HCT116 (cell line): Measurements from ENCODE around the gene ALDH1A1. TPM values are rescaled to one million over a fixed set of nuclear protein-coding genes. Genes with fewer than 3 reads are reported as not detected.

Source experiments
- ATAC-seq: fragments of 200-7000 bp; cut with Tn5 transposase; 2 replicates; pipeline ENCODE4 v1.9.1; 2020; ENCODE audit warnings: mild to moderate bottlenecking, moderate library complexity
- BruUV-seq: library from RNA; stranded (reverse); fragments of 400-500 nt; replicated peaks from 2 replicates; lab custom pipeline; 2021; lab: Mats Ljungman, UMichigan
- CTCF ChIA-PET: fragments of 300-600 bp; sonication (Branson Sonifier 250); formaldehyde crosslinking; loops from one replicate; lab custom pipeline; 2021; ENCODE audit warnings: antibody characterized with exemption; lab: Charles Lee
- POLR2A ChIA-PET: fragments of 300-600, 350-600 bp; sonication (Branson Sonifier 250); formaldehyde crosslinking; loops from one replicate; lab custom pipeline; 2021; ENCODE audit warnings: antibody characterized with exemption; lab: Charles Lee
- RAD21 ChIA-PET, 2 experiments: fragments of 300-600 bp; sonication (Branson Sonifier 250); formaldehyde crosslinking; loops; one replicate each; lab custom pipeline; 2023; ENCODE audit warnings: low total read pairs in 2 of 2; ENCODE audit not compliant: uncharacterized antibody in 2 of 2, unreplicated experiment in 2 of 2, low non-redundant PET in 1 of 2; lab: Charles Lee
- DNase-seq: peaks from one replicate; pipeline ENCODE4 v3.0.0-alpha.2; 2010; ENCODE audit warnings: low read depth, low spot score
- H2AFZ ChIP-seq: fragments of 200-600 bp; shearing (Covaris generic), sonication (generic); 2 replicates; pipeline ENCODE4 v1.6.1; 2017; ENCODE audit warnings: low read depth, mixed run types, mixed read lengths, antibody characterized with exemption, low read length; ENCODE audit not compliant: poor library complexity, severe bottlenecking
- H3K27ac ChIP-seq: 2 replicates; pipeline ENCODE4 v1.5.1; 2012; ENCODE audit warnings: low read depth, low read length
- H3K27me3 ChIP-seq: fragments of 200-600 bp; sonication (generic); 2 replicates; pipeline ENCODE4 v1.6.1; 2016; ENCODE audit warnings: mixed run types, low read length, mixed read lengths; ENCODE audit not compliant: insufficient read depth
- H3K36me3 ChIP-seq, 2 experiments: fragments of 200-500 bp in 1 of 2; fragments of 200-600 bp in 1 of 2; sonication (Bioruptor generic) in 1 of 2; sonication (generic) in 1 of 2; 2 replicates each; pipeline versions ENCODE4 v1.5.1 to v1.6.1; 2014 to 2016; ENCODE audit warnings: low read length in 2 of 2, inconsistent platforms in 1 of 2, mixed read lengths in 1 of 2, mixed run types in 1 of 2; ENCODE audit not compliant: insufficient read depth in 2 of 2, control insufficient read depth in 1 of 2
- H3K4me1 ChIP-seq, 2 experiments: fragments of 200-600 bp in 1 of 2; sonication (generic) in 1 of 2; 2 replicates each; pipeline versions ENCODE4 v1.5.1 to v1.6.1; 2012 to 2017; ENCODE audit warnings: low read length in 2 of 2, inconsistent platforms in 1 of 2, mild to moderate bottlenecking in 1 of 2, mixed read lengths in 1 of 2, mixed run types in 1 of 2, moderate library complexity in 1 of 2; ENCODE audit not compliant: insufficient read depth in 2 of 2, control insufficient read depth in 1 of 2
- H3K4me2 ChIP-seq: fragments of 200-600 bp; sonication (generic); 2 replicates; pipeline ENCODE4 v1.6.1; 2017; ENCODE audit warnings: mixed run types, low read length, mixed read lengths
- H3K4me3 ChIP-seq, 2 experiments: fragments of 200-600 bp in 1 of 2; sonication (generic) in 1 of 2; replicated peaks in 1 of 2; 2 replicates each; pipeline ENCODE4 v1.5.1; 2011 to 2016; ENCODE audit warnings: low read length in 2 of 2, control low read depth in 1 of 2, low read depth in 1 of 2, mild to moderate bottlenecking in 1 of 2, mixed read lengths in 1 of 2, mixed run types in 1 of 2
- H3K79me2 ChIP-seq: fragments of 200-600 bp; sonication (generic); 2 replicates; pipeline ENCODE4 v1.6.1; 2017; ENCODE audit warnings: mild to moderate bottlenecking, mixed run types, low read length, moderate library complexity, mixed read lengths; ENCODE audit not compliant: insufficient read depth
- H3K9ac ChIP-seq: fragments of 200-600 bp; sonication (generic); 2 replicates; pipeline ENCODE4 v1.6.1; 2016; ENCODE audit warnings: low read length, mixed read lengths
- H3K9me2 ChIP-seq: fragments of 200-600 bp; sonication (generic), shearing (Covaris generic); 2 replicates; pipeline ENCODE4 v1.6.1; 2017; ENCODE audit warnings: mixed run types, mild to moderate bottlenecking, moderate library complexity; ENCODE audit not compliant: insufficient read depth
- H3K9me3 ChIP-seq, 2 experiments: fragments of 200-500 bp in 1 of 2; fragments of 200-600 bp in 1 of 2; sonication (Bioruptor generic) in 1 of 2; sonication (generic) in 1 of 2; 2 replicates each; pipeline ENCODE4 v1.6.1; 2014 to 2017; ENCODE audit warnings: low read length in 2 of 2, mixed read lengths in 2 of 2, inconsistent platforms in 1 of 2, low read depth in 1 of 2, mild to moderate bottlenecking in 1 of 2, mixed run types in 1 of 2, moderate library complexity in 1 of 2; ENCODE audit not compliant: control insufficient read depth in 1 of 2, insufficient read depth in 1 of 2
- H4K20me1 ChIP-seq: fragments of 200-600 bp; sonication (generic), shearing (Covaris generic); 2 replicates; pipeline ENCODE4 v1.6.1; 2017; ENCODE audit warnings: mixed run types, mild to moderate bottlenecking, moderate library complexity; ENCODE audit not compliant: insufficient read depth
- ATF3 ChIP-seq: IDR thresholded peaks from 2 replicates; pipeline ENCODE4 v1.6.1; 2012
- CBX3 ChIP-seq: IDR thresholded peaks from 2 replicates; pipeline ENCODE4 v1.6.1; 2012; ENCODE audit warnings: low read depth
- CEBPB ChIP-seq: IDR thresholded peaks from 2 replicates; pipeline ENCODE4 v1.6.1; 2012; ENCODE audit warnings: low read depth
- EGR1 ChIP-seq: IDR thresholded peaks from 2 replicates; pipeline ENCODE4 v1.6.1; 2012; ENCODE audit warnings: low read depth
- EZH2 ChIP-seq: fragments of 200-600 bp; sonication (generic); IDR thresholded peaks from 2 replicates; pipeline ENCODE4 v1.6.1; 2017; ENCODE audit warnings: antibody characterized with exemption, mixed run types
- MAX ChIP-seq: IDR thresholded peaks from 2 replicates; pipeline ENCODE4 v1.6.1; 2012
- POLR2A ChIP-seq: IDR thresholded peaks from 2 replicates; pipeline ENCODE4 v1.7.0; 2011; ENCODE audit warnings: borderline replicate concordance; ENCODE audit not compliant: insufficient read depth, insufficient read length; ENCODE audit errors: extremely low read depth
- POLR2AphosphoS5 ChIP-seq: IDR thresholded peaks from 2 replicates; pipeline ENCODE4 v1.6.1; 2011; ENCODE audit warnings: mild to moderate bottlenecking, low read depth, low read length, moderate library complexity
- SIN3A ChIP-seq: IDR thresholded peaks from 2 replicates; pipeline ENCODE4 v1.6.1; 2012; ENCODE audit warnings: low read depth
- SRF ChIP-seq: IDR thresholded peaks from 2 replicates; pipeline ENCODE4 v1.6.1; 2012; ENCODE audit warnings: low read depth
- TCF7L2 ChIP-seq: IDR thresholded peaks from 2 replicates; pipeline ENCODE4 v1.7.0; 2011; ENCODE audit warnings: borderline replicate concordance, inconsistent platforms; ENCODE audit not compliant: insufficient read depth, insufficient read length; ENCODE audit errors: extremely low read depth
- YY1 ChIP-seq: IDR thresholded peaks from 2 replicates; pipeline ENCODE4 v1.6.1; 2011; ENCODE audit warnings: low read length, low read depth, moderate library complexity, mild to moderate bottlenecking; ENCODE audit not compliant: insufficient replicate concordance; ENCODE audit errors: extremely low read depth
- ZFX ChIP-seq: fragments of 450-650 bp; IDR thresholded peaks from 2 replicates; pipeline ENCODE4 v1.6.1; 2017
- ZNF274 ChIP-seq: fragments of 200-500 bp; sonication (Bioruptor generic); IDR thresholded peaks from 2 replicates; pipeline ENCODE4 v1.6.1; 2014; ENCODE audit warnings: mild to moderate bottlenecking, low read depth, low read length, inconsistent platforms
- intact Hi-C: fragments of 100-400 bp; cut with micrococcal nuclease; formaldehyde crosslinking; loops from 2 replicates; pipeline ENCODE4 v1.10.0; 2022
- total RNA-seq: library from RNA; stranded (reverse); gene quantifications from one replicate; pipeline ENCODE4 v1.2.1, GENCODE V29; 2021; ENCODE audit not compliant: unreplicated experiment
- TF ChIP-seq, protein P1 (sequence below): IDR thresholded peaks from 2 replicates; pipeline ENCODE4 v1.6.1; 2011; ENCODE audit warnings: mild to moderate bottlenecking, low read length, moderate library complexity; ENCODE audit not compliant: insufficient replicate concordance; ENCODE audit errors: extremely low read depth
- TF ChIP-seq, protein P2 (sequence below): IDR thresholded peaks from 2 replicates; pipeline ENCODE4 v1.6.1; 2012; ENCODE audit warnings: low read depth
- TF ChIP-seq, protein P3 (sequence below), 3 experiments: fragments of 200-600 bp in 1 of 3; sonication (generic) in 1 of 3; IDR thresholded peaks in 2 of 3; conservative IDR thresholded peaks in 1 of 3; 2 replicates each; pipeline ENCODE4 v1.5.1; 2012 to 2017; ENCODE audit warnings: low read depth in 2 of 3, low read length in 2 of 3, antibody characterized with exemption in 1 of 3, borderline replicate concordance in 1 of 3, control low read depth in 1 of 3, mild to moderate bottlenecking in 1 of 3, mixed read lengths in 1 of 3, mixed run types in 1 of 3, moderate library complexity in 1 of 3; ENCODE audit not compliant: insufficient read depth in 1 of 3

ALDH1A1 gene
- total RNA-seq, 1 experiment from 2014 or later = 0.44 TPM

- H3K4me1 ChIP-seq = no peaks in the 10 kb centered on the region
- H3K4me2 ChIP-seq = no peak overlapping the region
- H3K9me3 ChIP-seq = no peaks in the 10 kb centered on the region
- no TSS peak for BruUV-seq
- no peaks in the 10 kb centered on the region for H3K36me3 ChIP-seq
- no peaks in the 10 kb centered on the region for H4K20me1 ChIP-seq
- ATAC-seq (no peak), DNase-seq (no peak)
- no peaks in the 10 kb centered on the region for H3K9me2 ChIP-seq
- ChIA-PET CTCF (no interaction called here), POLR2A (no interaction called here), RAD21 (no interaction called here)
- TF ChIP-seq TCF7L2 = no peak
- no peak for TF ChIP-seq CEBPB
- TF ChIP-seq SRF = no peak
- TF ChIP-seq SIN3A = no peak
- TF ChIP-seq MAX = no peak
- no peak for TF ChIP-seq CBX3
- no peak for TF ChIP-seq YY1
- TF ChIP-seq EZH2 = no peak
- no peak for TF ChIP-seq ZFX
- no peak for TF ChIP-seq POLR2A
- TF ChIP-seq ATF3 = no peak
- TF ChIP-seq, protein P1, sequence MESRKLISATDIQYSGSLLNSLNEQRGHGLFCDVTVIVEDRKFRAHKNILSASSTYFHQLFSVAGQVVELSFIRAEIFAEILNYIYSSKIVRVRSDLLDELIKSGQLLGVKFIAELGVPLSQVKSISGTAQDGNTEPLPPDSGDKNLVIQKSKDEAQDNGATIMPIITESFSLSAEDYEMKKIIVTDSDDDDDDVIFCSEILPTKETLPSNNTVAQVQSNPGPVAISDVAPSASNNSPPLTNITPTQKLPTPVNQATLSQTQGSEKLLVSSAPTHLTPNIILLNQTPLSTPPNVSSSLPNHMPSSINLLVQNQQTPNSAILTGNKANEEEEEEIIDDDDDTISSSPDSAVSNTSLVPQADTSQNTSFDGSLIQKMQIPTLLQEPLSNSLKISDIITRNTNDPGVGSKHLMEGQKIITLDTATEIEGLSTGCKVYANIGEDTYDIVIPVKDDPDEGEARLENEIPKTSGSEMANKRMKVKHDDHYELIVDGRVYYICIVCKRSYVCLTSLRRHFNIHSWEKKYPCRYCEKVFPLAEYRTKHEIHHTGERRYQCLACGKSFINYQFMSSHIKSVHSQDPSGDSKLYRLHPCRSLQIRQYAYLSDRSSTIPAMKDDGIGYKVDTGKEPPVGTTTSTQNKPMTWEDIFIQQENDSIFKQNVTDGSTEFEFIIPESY = no peak
- TF ChIP-seq, protein P2, sequence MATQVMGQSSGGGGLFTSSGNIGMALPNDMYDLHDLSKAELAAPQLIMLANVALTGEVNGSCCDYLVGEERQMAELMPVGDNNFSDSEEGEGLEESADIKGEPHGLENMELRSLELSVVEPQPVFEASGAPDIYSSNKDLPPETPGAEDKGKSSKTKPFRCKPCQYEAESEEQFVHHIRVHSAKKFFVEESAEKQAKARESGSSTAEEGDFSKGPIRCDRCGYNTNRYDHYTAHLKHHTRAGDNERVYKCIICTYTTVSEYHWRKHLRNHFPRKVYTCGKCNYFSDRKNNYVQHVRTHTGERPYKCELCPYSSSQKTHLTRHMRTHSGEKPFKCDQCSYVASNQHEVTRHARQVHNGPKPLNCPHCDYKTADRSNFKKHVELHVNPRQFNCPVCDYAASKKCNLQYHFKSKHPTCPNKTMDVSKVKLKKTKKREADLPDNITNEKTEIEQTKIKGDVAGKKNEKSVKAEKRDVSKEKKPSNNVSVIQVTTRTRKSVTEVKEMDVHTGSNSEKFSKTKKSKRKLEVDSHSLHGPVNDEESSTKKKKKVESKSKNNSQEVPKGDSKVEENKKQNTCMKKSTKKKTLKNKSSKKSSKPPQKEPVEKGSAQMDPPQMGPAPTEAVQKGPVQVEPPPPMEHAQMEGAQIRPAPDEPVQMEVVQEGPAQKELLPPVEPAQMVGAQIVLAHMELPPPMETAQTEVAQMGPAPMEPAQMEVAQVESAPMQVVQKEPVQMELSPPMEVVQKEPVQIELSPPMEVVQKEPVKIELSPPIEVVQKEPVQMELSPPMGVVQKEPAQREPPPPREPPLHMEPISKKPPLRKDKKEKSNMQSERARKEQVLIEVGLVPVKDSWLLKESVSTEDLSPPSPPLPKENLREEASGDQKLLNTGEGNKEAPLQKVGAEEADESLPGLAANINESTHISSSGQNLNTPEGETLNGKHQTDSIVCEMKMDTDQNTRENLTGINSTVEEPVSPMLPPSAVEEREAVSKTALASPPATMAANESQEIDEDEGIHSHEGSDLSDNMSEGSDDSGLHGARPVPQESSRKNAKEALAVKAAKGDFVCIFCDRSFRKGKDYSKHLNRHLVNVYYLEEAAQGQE = no peak
- TF ChIP-seq POLR2AphosphoS5 = no peak
- TF ChIP-seq, protein P3, sequence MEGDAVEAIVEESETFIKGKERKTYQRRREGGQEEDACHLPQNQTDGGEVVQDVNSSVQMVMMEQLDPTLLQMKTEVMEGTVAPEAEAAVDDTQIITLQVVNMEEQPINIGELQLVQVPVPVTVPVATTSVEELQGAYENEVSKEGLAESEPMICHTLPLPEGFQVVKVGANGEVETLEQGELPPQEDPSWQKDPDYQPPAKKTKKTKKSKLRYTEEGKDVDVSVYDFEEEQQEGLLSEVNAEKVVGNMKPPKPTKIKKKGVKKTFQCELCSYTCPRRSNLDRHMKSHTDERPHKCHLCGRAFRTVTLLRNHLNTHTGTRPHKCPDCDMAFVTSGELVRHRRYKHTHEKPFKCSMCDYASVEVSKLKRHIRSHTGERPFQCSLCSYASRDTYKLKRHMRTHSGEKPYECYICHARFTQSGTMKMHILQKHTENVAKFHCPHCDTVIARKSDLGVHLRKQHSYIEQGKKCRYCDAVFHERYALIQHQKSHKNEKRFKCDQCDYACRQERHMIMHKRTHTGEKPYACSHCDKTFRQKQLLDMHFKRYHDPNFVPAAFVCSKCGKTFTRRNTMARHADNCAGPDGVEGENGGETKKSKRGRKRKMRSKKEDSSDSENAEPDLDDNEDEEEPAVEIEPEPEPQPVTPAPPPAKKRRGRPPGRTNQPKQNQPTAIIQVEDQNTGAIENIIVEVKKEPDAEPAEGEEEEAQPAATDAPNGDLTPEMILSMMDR (IDR thresholded peaks at IDR 0.05 in 2 of 3, conservative IDR thresholded peaks at IDR 0.05 in 1 of 3; ENCODE audit: borderline replicate concordance in 1 of 3, insufficient read depth in 1 of 3, low read depth in 2 of 3, low read length in 2 of 3) = no peak
- TF ChIP-seq ZNF274 = no peak
- TF ChIP-seq EGR1 = no peak
- H3K9ac ChIP-seq = no peak overlapping the region
- H3K4me3 ChIP-seq = no peak overlapping the region
- no peaks in the 10 kb centered on the region for H3K79me2 ChIP-seq
- no peak overlapping the region for H2AFZ ChIP-seq
- no peak overlapping the region for H3K27ac ChIP-seq
- no peaks in the 10 kb centered on the region for H3K27me3 ChIP-seq
- intact Hi-C loops = no loop called here
These were observed 28.6 kb downstream of the ALDH1A1 start for GRCh38 chr9:72924154-72924790.
